K562 (cell line): ENCODE measurements around the gene INSIG1. TPM values are rescaled to one million over a fixed set of nuclear protein-coding genes. Genes with fewer than 3 reads are reported as not detected.

Experiments used
- CHD1 ChIP-seq: fragments of 200-600 bp; sonication (generic); IDR thresholded peaks from one replicate; pipeline ENCODE4 v1.6.1; 2012; ENCODE audit warnings: mild to moderate bottlenecking, moderate library complexity, low read length, inconsistent platforms
- CREB1 ChIP-seq, 2 experiments: sonication (generic) in 1 of 2; formaldehyde crosslinking in 1 of 2; IDR thresholded peaks; 2 replicates each; pipeline versions ENCODE4 v1.6.1 to v1.8.0; 2012 to 2022; ENCODE audit warnings: inconsistent platforms in 1 of 2, mild to moderate bottlenecking in 1 of 2, missing genetic modification reagents in 1 of 2, moderate library complexity in 1 of 2
- ETS2 ChIP-seq: IDR thresholded peaks from 2 replicates; pipeline ENCODE4 v1.6.1; 2016; ENCODE audit warnings: borderline replicate concordance, missing genetic modification characterization, mild to moderate bottlenecking, moderate library complexity, missing compliant biosample characterization; ENCODE audit not compliant: poor library complexity, severe bottlenecking
- ETV6 ChIP-seq, 3 experiments: fragments of 150-350 bp in 1 of 3; sonication (generic) in 1 of 3; formaldehyde crosslinking in 1 of 3; IDR thresholded peaks; 2 replicates each; pipeline versions ENCODE4 v1.6.1 to v1.8.0; 2014 to 2022; ENCODE audit warnings: borderline replicate concordance in 2 of 3, low read depth in 2 of 3, antibody characterized with exemption in 1 of 3, low read length in 1 of 3, mild to moderate bottlenecking in 1 of 3, missing genetic modification reagents in 1 of 3
- GABPB2 ChIP-seq: fragments of 250-450 bp; sonication (Bioruptor Pico); conservative IDR thresholded peaks from 2 replicates; pipeline ENCODE4 v1.5.1; 2021; ENCODE audit warnings: mild to moderate bottlenecking
- HNRNPUL1 ChIP-seq: fragments of 200-400 bp; formaldehyde crosslinking; IDR thresholded peaks from 2 replicates; pipeline ENCODE4 v1.6.1; 2017; ENCODE audit warnings: low read length
- MCM2 ChIP-seq: fragments of 450-650 bp; IDR thresholded peaks from 2 replicates; pipeline ENCODE4 v1.6.1; 2017; ENCODE audit warnings: low read depth, mild to moderate bottlenecking
- MCM3 ChIP-seq: fragments of 450-650 bp; IDR thresholded peaks from 2 replicates; pipeline ENCODE4 v1.6.1; 2016
- NCOA1 ChIP-seq: fragments of 450-650 bp; IDR thresholded peaks from 2 replicates; pipeline ENCODE4 v1.6.1; 2016; ENCODE audit warnings: low read depth
- NFXL1 ChIP-seq: fragments of 450-650 bp; formaldehyde crosslinking; IDR thresholded peaks from 2 replicates; pipeline ENCODE4 v1.4.0; 2021; ENCODE audit warnings: mild to moderate bottlenecking
- OTX1 ChIP-seq: fragments of 450-650 bp; formaldehyde crosslinking; IDR thresholded peaks from 2 replicates; pipeline ENCODE4 v1.4.0; 2022; ENCODE audit warnings: mild to moderate bottlenecking
- SNIP1 ChIP-seq: fragments of 450-650 bp; IDR thresholded peaks from 2 replicates; pipeline ENCODE4 v1.7.1; 2017; ENCODE audit warnings: low read depth, mild to moderate bottlenecking
- TEAD1 ChIP-seq, 2 experiments: fragments of 450-650 bp in 1 of 2; sonication (generic) in 1 of 2; formaldehyde crosslinking; IDR thresholded peaks; 2 replicates each; pipeline versions ENCODE4 v1.4.0 to v1.8.0; 2020 to 2022; ENCODE audit warnings: mild to moderate bottlenecking in 2 of 2, missing genetic modification reagents in 1 of 2
- TEAD2 ChIP-seq: fragments of 450-650 bp; IDR thresholded peaks from 2 replicates; pipeline ENCODE4 v1.6.1; 2016; ENCODE audit warnings: missing genetic modification characterization, control low read depth, missing compliant biosample characterization
- XRCC4 ChIP-seq: IDR thresholded peaks from one replicate; pipeline ENCODE4 v1.6.1; 2011; ENCODE audit not compliant: insufficient read depth, insufficient read length; ENCODE audit errors: extremely low read depth
- ZBTB12 ChIP-seq: fragments of 250-450 bp; sonication (Bioruptor Pico); IDR thresholded peaks from 2 replicates; pipeline ENCODE4 v1.4.0; 2020
- ZNF75A ChIP-seq: fragments of 450-650 bp; formaldehyde crosslinking; IDR thresholded peaks from 2 replicates; pipeline ENCODE4 v1.4.0; 2020; ENCODE audit warnings: mild to moderate bottlenecking
- polyA plus RNA-seq, 8 experiments: library from polyadenylated mRNA; depleted of rRNA in 4 of 8; stranded (reverse) in 5 of 8; unstranded in 3 of 8; fragments of >200 nt; fragmentation: Nextera tagmentation in 2 of 8; fragmentation: Illumina TruSeq in 1 of 8; extraction: Ambion mirVana in 2 of 8; extraction: Trizol in 1 of 8; gene quantifications; 2 replicates each; pipeline versions ENCODE4 v1.2.1 to v1.2.3, GENCODE V29; 2011 to 2014; ENCODE audit warnings: inconsistent platforms in 1 of 8, missing spikeins in 1 of 8
- total RNA-seq, 7 experiments: library from RNA; depleted of rRNA in 6 of 7; stranded (reverse); fragments of >200 nt in 6 of 7; fragmentation: Illumina TruSeq in 2 of 7; extraction: Trizol in 2 of 7; gene quantifications; 2 replicates each; pipeline versions ENCODE4 v1.2.1 to v1.2.3, GENCODE V29; 2011 to 2021; ENCODE audit warnings: low replicate concordance in 1 of 7
- TF ChIP-seq, protein P1 (sequence below), 2 experiments: fragments of 450-650 bp; IDR thresholded peaks; 2 replicates each; pipeline ENCODE4 v1.6.1; 2018; ENCODE audit warnings: mild to moderate bottlenecking in 2 of 2, low read depth in 1 of 2; ENCODE audit not compliant: partially characterized antibody in 2 of 2
- TF ChIP-seq, protein P2 (sequence below): fragments of 250-450 bp; sonication (Bioruptor Pico); IDR thresholded peaks from 2 replicates; pipeline ENCODE4 v1.4.0; 2020; ENCODE audit warnings: mild to moderate bottlenecking

INSIG1 gene
- total and polyA plus RNA-seq, 9 of the 15 experiments (the other 6 are each of a cell fraction or from before 2014, with no cell fraction given) = 57.1 to 787 (median 238) TPM

DNA sequence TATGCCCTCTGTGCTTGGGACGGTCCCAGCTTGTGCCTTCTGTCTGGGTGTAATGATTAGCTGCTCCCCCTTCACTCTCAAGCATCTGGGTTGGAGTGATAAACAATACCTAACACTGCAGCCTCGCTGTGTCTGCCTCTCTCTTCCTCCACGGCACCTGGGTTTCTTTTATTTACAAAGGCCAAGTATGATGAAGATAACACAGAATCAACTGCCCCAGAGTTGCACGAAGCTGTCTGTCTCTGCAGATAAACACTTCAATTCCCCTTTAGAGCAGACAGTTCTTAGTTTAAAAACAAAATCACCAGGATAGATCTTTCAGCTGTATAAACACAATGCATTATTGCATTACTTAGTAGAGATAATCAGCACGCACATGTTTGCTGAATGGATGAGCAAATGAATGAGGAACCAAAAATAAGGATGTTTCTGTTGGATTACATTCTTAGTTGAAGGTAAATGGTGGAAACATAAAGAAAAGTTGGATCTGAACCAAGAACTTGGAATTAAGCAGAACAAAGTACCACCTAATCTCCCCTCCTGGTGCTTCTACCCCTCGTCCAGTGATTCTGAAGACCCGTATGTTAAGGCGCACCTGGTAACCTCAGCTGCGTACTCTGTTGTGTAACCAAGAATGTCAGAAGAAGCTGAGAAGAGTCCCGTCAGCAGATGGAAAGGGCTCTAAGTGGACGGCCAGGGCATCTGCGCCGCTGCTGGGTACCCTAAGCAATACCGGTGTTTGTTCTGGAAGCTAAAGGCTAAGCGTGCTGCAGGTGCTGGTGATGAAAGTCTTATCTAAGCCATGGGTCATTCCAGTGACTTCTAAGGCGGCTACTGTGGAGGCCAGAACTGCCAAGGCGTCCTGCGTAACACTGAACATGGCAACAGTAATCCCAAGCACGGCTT, 26.6 kb downstream of the INSIG1 start (continued):
- peak in 1 of 2 experiments; percentile 89; a peak in 2 of 4 replicates for TF ChIP-seq ETV6 (IDR thresholded peaks at IDR 0.05; ENCODE audit: borderline replicate concordance in 1 of 2, low read depth in 2 of 2, low read length in 1 of 2)
- no peak for TF ChIP-seq ETV6 (CRISPR knock-in tag; IDR thresholded peaks at IDR 0.05; ENCODE audit: borderline replicate concordance)
- peak; percentile 84 for TF ChIP-seq OTX1
- TF ChIP-seq, protein P1, sequence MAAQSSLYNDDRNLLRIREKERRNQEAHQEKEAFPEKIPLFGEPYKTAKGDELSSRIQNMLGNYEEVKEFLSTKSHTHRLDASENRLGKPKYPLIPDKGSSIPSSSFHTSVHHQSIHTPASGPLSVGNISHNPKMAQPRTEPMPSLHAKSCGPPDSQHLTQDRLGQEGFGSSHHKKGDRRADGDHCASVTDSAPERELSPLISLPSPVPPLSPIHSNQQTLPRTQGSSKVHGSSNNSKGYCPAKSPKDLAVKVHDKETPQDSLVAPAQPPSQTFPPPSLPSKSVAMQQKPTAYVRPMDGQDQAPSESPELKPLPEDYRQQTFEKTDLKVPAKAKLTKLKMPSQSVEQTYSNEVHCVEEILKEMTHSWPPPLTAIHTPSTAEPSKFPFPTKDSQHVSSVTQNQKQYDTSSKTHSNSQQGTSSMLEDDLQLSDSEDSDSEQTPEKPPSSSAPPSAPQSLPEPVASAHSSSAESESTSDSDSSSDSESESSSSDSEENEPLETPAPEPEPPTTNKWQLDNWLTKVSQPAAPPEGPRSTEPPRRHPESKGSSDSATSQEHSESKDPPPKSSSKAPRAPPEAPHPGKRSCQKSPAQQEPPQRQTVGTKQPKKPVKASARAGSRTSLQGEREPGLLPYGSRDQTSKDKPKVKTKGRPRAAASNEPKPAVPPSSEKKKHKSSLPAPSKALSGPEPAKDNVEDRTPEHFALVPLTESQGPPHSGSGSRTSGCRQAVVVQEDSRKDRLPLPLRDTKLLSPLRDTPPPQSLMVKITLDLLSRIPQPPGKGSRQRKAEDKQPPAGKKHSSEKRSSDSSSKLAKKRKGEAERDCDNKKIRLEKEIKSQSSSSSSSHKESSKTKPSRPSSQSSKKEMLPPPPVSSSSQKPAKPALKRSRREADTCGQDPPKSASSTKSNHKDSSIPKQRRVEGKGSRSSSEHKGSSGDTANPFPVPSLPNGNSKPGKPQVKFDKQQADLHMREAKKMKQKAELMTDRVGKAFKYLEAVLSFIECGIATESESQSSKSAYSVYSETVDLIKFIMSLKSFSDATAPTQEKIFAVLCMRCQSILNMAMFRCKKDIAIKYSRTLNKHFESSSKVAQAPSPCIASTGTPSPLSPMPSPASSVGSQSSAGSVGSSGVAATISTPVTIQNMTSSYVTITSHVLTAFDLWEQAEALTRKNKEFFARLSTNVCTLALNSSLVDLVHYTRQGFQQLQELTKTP (IDR thresholded peaks at IDR 0.05; ENCODE audit: low read depth in 1 of 2, partially characterized antibody in 2 of 2) = peak; percentile 74 to 100
- no peak for TF ChIP-seq CHD1
- TF ChIP-seq XRCC4 = no peak
- TF ChIP-seq GABPB2 (CRISPR knock-in tag) = 0 out of 2 replicates have a peak, but pooled peaks have one; percentile 71
- no peak for TF ChIP-seq MCM3
- TF ChIP-seq, protein P2, sequence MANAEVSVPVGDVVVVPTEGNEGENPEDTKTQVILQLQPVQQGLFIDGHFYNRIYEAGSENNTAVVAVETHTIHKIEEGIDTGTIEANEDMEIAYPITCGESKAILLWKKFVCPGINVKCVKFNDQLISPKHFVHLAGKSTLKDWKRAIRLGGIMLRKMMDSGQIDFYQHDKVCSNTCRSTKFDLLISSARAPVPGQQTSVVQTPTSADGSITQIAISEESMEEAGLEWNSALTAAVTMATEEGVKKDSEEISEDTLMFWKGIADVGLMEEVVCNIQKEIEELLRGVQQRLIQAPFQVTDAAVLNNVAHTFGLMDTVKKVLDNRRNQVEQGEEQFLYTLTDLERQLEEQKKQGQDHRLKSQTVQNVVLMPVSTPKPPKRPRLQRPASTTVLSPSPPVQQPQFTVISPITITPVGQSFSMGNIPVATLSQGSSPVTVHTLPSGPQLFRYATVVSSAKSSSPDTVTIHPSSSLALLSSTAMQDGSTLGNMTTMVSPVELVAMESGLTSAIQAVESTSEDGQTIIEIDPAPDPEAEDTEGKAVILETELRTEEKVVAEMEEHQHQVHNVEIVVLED (CRISPR knock-in tag) = peak; percentile 70
- peak; percentile 70 for TF ChIP-seq ZBTB12 (CRISPR knock-in tag)
- TF ChIP-seq NCOA1 = peak; percentile 96
- TF ChIP-seq NFXL1 = peak; percentile 87; the same call in 1 of the 2 replicates
- no peak for TF ChIP-seq ETS2 (tag)
- TF ChIP-seq CREB1 (IDR thresholded peaks at IDR 0.05) = peak; percentile 65
- peak; percentile 39; the same call in 1 of the 2 replicates for TF ChIP-seq CREB1 (CRISPR knock-in tag; IDR thresholded peaks at IDR 0.05)
- peak; percentile 65 to 95 for TF ChIP-seq TEAD1 (CRISPR knock-in tag; IDR thresholded peaks at IDR 0.05)
- TF ChIP-seq SNIP1 = no peak
- no peak for TF ChIP-seq HNRNPUL1
- no peak for TF ChIP-seq MCM2
- no peak for TF ChIP-seq TEAD2 (tag)
- peak; percentile 72 for TF ChIP-seq ZNF75A (CRISPR knock-in tag)
